ENCODE results near the gene PHF23.

PHF23 gene

GRCh38 chr17:7207120-7208001 is 31.9 kb downstream of the PHF23 start:
- H3K9ac ChIP-seq (ENCODE audit: low read depth, low read length) = no peak overlapping the region
- peaks cover 7% of the 10 kb centered on the region for H3K79me2 ChIP-seq (ENCODE audit: insufficient read depth, low read length)
- H3K9me3 ChIP-seq (ENCODE audit: insufficient read depth, low read length, severe bottlenecking) = no peaks in the 10 kb centered on the region
- ATAC-seq (ENCODE audit: insufficient read depth, low read depth) = no peak
- no peaks in the 10 kb centered on the region for H3K27me3 ChIP-seq (ENCODE audit: insufficient read depth, low read length, poor library complexity)
- H3K4me1 ChIP-seq (ENCODE audit: insufficient read depth, low read length) = peaks cover 19% of the 10 kb centered on the region
- no peak for DNase-seq
- H3K36me3 ChIP-seq (ENCODE audit: insufficient read depth, low read length) = peaks cover 15% of the 10 kb centered on the region
- H3K27ac ChIP-seq (ENCODE audit: low read length) = no peak overlapping the region
- no peaks in the 10 kb centered on the region for H4K20me1 ChIP-seq (ENCODE audit: insufficient read depth, low read length)
- no peak overlapping the region for H3K4me3 ChIP-seq (ENCODE audit: low read depth in 1 of 2, low read length in 2 of 2)
- TF ChIP-seq CTCF (IDR thresholded peaks at IDR 0.05; ENCODE audit: borderline replicate concordance, extremely low read depth, low read length, poor library complexity, severe bottlenecking) = no peak
- TF ChIP-seq EZH2 (IDR thresholded peaks at IDR 0.05; ENCODE audit: borderline replicate concordance, low read depth, low read length, severe bottlenecking) = no peak
- H3K4me2 ChIP-seq (ENCODE audit: insufficient read depth, low read length) = no peak overlapping the region
- H2AFZ ChIP-seq (ENCODE audit: low read depth, low read length) = no peak overlapping the region

GRCh38 chr17:7205561-7205960 is 33.7 kb downstream of the PHF23 start:
- Histone ChIP-seq H3K27me3 (ENCODE audit: insufficient read depth, low read length, poor library complexity) (no peaks in the 10 kb centered on the region), H2AFZ (ENCODE audit: low read depth, low read length) (peak overlapping the region; percentile 70; the same call in 1 of the 2 replicates), H3K79me2 (ENCODE audit: insufficient read depth, low read length) (no peaks in the 10 kb centered on the region), H3K4me3 (ENCODE audit: low read depth in 1 of 2, low read length in 2 of 2) (peak overlapping the region in 1 of 2 experiments; percentile 52; a peak in 2 of 4 replicates), H3K9ac (ENCODE audit: low read depth, low read length) (peak overlapping the region; percentile 25; the same call in 1 of the 2 replicates), H3K4me1 (ENCODE audit: insufficient read depth, low read length) (peaks cover 19% of the 10 kb centered on the region), H4K20me1 (ENCODE audit: insufficient read depth, low read length) (no peaks in the 10 kb centered on the region), H3K9me3 (ENCODE audit: insufficient read depth, low read length, severe bottlenecking) (no peaks in the 10 kb centered on the region), H3K4me2 (ENCODE audit: insufficient read depth, low read length) (peak overlapping the region; percentile 65), H3K36me3 (ENCODE audit: insufficient read depth, low read length) (peaks cover 15% of the 10 kb centered on the region), H3K27ac (ENCODE audit: low read length) (peak overlapping the region; percentile 42; the same call in 1 of the 2 replicates)
- TF ChIP-seq CTCF (IDR thresholded peaks at IDR 0.05; ENCODE audit: borderline replicate concordance, extremely low read depth, low read length, poor library complexity, severe bottlenecking) (no peak), EZH2 (IDR thresholded peaks at IDR 0.05; ENCODE audit: borderline replicate concordance, low read depth, low read length, severe bottlenecking) (no peak)
- ATAC-seq (ENCODE audit: insufficient read depth, low read depth) = no peak
- no peak for DNase-seq

- peak overlapping the region; percentile 25 for H3K9ac ChIP-seq (ENCODE audit: low read depth, low read length)
- H3K79me2 ChIP-seq (ENCODE audit: insufficient read depth, low read length) = no peaks in the 10 kb centered on the region
- H3K27me3 ChIP-seq (ENCODE audit: insufficient read depth, low read length, poor library complexity) = no peaks in the 10 kb centered on the region
- peak overlapping the region in 1 of 2 experiments; percentile 52; a peak in 2 of 4 replicates for H3K4me3 ChIP-seq (ENCODE audit: low read depth in 1 of 2, low read length in 2 of 2)
- H4K20me1 ChIP-seq (ENCODE audit: insufficient read depth, low read length) = no peaks in the 10 kb centered on the region
- H2AFZ ChIP-seq (ENCODE audit: low read depth, low read length) = peak overlapping the region; percentile 70
- peak overlapping the region; percentile 65 for H3K4me2 ChIP-seq (ENCODE audit: insufficient read depth, low read length)
- no peaks in the 10 kb centered on the region for H3K9me3 ChIP-seq (ENCODE audit: insufficient read depth, low read length, severe bottlenecking)
- peak overlapping the region; percentile 42; the same call in 1 of the 2 replicates for H3K27ac ChIP-seq (ENCODE audit: low read length)
- ATAC-seq (ENCODE audit: insufficient read depth, low read depth) (peak; percentile 88), DNase-seq (peak; percentile 93)
- no peak for TF ChIP-seq EZH2 (IDR thresholded peaks at IDR 0.05; ENCODE audit: borderline replicate concordance, low read depth, low read length, severe bottlenecking)
- no peak for TF ChIP-seq CTCF (IDR thresholded peaks at IDR 0.05; ENCODE audit: borderline replicate concordance, extremely low read depth, low read length, poor library complexity, severe bottlenecking)
- peaks cover 19% of the 10 kb centered on the region for H3K4me1 ChIP-seq (ENCODE audit: insufficient read depth, low read length)
- H3K36me3 ChIP-seq (ENCODE audit: insufficient read depth, low read length) = peaks cover 15% of the 10 kb centered on the region
These were observed 34.3 kb downstream of the PHF23 start for GRCh38 chr17:7204828-7205461.

Data from DND-41 (cell line).